ENCODE results near the gene IGSF23.

GRCh38 chr19:44620667-44621066, 7.3 kb downstream of the IGSF23 start:
- TF ChIP-seq ZFP3 (CRISPR knock-in tag; IDR thresholded peaks at IDR 0.05) = no peak
- TF ChIP-seq CREB5 (CRISPR knock-in tag; IDR thresholded peaks at IDR 0.05; ENCODE audit: low read depth) = no peak
- no peak for TF ChIP-seq SNAI2 (CRISPR knock-in tag; IDR thresholded peaks at IDR 0.05)
- no peak for TF ChIP-seq ISL1 (CRISPR knock-in tag; IDR thresholded peaks at IDR 0.05)
- no peak for TF ChIP-seq GLIS3 (CRISPR knock-in tag; IDR thresholded peaks at IDR 0.05)
- no peak for TF ChIP-seq ZC3H10 (CRISPR knock-in tag; IDR thresholded peaks at IDR 0.05)
- no peak for TF ChIP-seq ESRRG (CRISPR knock-in tag; IDR thresholded peaks at IDR 0.05)
- TF ChIP-seq CSRNP3 (CRISPR knock-in tag; IDR thresholded peaks at IDR 0.05) = no peak
- no peak for TF ChIP-seq BACH2 (CRISPR knock-in tag; IDR thresholded peaks at IDR 0.05; ENCODE audit: borderline replicate concordance)
- TF ChIP-seq ZFP30 (CRISPR knock-in tag; IDR thresholded peaks at IDR 0.05) = no peak
- no peak for TF ChIP-seq TCF4 (CRISPR knock-in tag; IDR thresholded peaks at IDR 0.05; ENCODE audit: borderline replicate concordance)
- TF ChIP-seq ZNF8 (CRISPR knock-in tag; IDR thresholded peaks at IDR 0.05) = no peak
- TF ChIP-seq PPARA (CRISPR knock-in tag; IDR thresholded peaks at IDR 0.05; ENCODE audit: borderline replicate concordance) = no peak
- no peak for TF ChIP-seq ARNTL (CRISPR knock-in tag; IDR thresholded peaks at IDR 0.05; ENCODE audit: borderline replicate concordance, low read depth)

Measured in SK-N-SH treated with all-trans-retinoic acid at 6 μM for 48 hours (cell line).